Activated CD8-positive, alpha-beta memory T cell treated with anti-CD3 and anti-CD28 coated beads, Interleukin-2, amount 50 U/mL, for 48 hours (primary cell): ENCODE results near the gene FBXW11.
"Not testable (repeated sequence)": the region's sequence is repeated elsewhere in the genome, so short reads cannot be mapped to it uniquely, and the experiment has no call there.

Experiments used
- DNase-seq: peaks from one replicate; pipeline ENCODE4 v3.0.0-alpha.2; 2020

FBXW11 gene

DNA sequence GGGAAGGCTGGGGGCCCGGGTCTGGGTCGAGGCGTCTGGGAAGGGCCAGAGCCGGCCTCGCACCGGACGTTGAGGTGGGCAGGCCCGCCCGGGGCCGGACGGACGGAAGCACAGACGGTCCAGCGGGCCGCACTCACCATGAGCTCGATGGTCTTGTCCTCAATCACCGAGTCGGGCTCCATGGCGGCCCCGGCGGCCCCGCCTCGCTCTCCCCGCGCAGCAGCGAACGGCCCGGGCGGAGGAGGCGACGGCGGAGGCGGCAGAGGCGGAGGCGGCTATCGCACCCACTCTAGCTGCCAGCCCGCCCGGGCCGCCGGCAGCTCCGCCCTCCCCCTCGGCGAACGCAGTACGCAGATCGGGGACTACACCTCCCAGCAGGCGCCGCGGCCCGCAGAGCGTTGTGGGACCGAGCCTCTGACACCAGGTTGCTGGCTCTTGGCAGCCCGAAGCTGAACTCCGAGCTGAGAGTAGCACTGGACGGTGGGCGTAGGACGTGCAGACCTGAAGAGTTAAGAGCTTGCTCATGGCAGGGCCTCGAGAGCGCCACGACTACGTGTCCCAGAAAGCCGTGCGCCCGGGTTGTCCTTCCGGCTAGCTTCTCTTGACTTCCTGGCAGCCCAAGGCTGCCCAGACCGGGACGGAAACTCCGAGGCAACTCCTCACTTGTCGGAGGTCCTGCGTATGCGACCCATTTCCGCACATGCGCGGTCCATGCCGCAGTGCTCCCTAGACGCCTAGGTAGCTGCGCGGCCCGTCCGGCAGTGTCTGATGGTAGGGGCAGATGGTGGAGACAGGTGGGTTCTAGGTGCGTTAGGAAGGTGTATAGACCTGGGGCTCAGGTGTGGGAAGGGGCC lies at the start of gene FBXW11:
FBXW11 (minus strand) TSS at position 318 of the 854 bp plus-strand sequence; CDS start at position 182, 136 bp downstream.
- peak; percentile 95 for DNase-seq

DNA sequence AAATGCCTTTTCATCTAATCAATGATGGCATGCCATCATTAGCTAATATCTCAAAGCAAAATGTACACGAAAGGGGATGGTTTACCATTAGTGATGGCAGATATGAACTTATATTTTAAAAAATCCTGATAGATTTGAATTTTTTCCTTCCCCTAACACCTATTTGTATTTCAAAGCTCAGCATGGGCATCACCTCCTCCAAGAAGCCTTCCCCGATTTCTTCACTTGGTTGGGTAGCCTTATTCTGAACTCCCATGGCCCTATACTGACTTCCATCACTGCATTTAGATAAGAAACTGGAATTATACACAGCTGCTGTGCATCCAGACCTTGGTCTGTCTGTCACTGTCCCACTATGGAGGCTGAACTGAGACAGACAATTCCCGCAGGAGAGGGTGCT lies 49.6 kb upstream of the FBXW11 start:
- DNase-seq, result no peak

- DNase-seq, result no peak
Measured at GRCh38 chr5:172055421-172055820, 49.0 kb upstream of the FBXW11 start.

GRCh38 chr5:172054611-172055153 lies 48.2 kb upstream of the FBXW11 start:
- no peak for DNase-seq

GRCh38 chr5:172052450-172053236 lies 46.2 kb upstream of the FBXW11 start:
- DNase-seq, result no peak

DNA sequence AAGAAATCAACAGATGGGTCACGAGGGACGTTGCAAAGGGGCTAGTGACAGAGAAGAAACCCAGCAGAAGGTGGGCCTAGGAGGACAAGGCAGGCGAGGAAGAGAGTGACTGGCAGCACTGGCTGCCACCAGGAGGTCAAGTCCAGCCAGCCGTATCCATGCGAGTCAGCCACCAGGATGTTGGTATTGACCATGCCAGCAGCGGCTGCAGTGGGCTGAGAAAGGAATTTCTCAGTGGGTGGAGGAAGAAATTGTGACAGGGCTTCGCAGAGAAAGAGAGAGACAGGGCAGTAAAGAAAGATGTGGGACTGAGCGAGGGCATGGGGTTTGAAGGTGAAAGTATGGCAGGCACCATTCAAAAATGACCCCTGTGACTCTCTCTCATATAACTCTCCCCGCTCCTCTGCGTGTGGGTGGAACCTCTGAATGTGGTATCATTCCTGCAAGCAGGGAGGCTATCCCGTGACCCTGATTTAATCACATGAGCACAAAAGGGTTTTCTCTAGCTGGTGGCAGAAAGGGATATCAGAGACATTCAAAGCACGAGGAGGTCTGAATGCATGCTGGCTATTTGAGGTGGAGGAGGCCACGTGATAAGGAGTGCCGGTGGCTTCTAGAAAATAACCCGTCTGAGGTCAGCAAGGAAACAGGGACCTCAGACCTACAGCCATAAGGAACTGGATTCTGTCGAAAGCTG lies 45.4 kb upstream of the FBXW11 start:
- no peak for DNase-seq

GRCh38 chr5:172050080-172050479 lies 43.6 kb upstream of the FBXW11 start:
- DNase-seq, result no peak

GRCh38 chr5:172049226-172049796 lies 42.9 kb upstream of the FBXW11 start:
- no peak for DNase-seq

GRCh38 chr5:172048539-172049101 lies 42.2 kb upstream of the FBXW11 start:
- no peak for DNase-seq

DNA sequence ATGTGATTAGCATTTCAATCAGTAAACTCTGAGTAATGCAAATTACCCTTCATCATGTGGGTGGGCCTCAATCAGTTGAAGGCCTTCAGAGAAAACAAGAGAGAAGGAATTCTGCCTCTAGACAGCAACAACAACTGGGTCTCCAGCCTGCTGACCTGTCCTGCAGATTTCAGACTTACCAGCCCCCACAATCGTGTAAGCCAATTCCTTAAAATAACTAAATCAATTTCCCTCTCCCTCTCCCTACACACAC lies 41.7 kb upstream of the FBXW11 start:
- no peak for DNase-seq

- no peak for DNase-seq
Measured at GRCh38 chr5:172046593-172046992, 40.2 kb upstream of the FBXW11 start.

- no peak for DNase-seq
Measured at GRCh38 chr5:172045315-172045632, 38.8 kb upstream of the FBXW11 start.

DNA sequence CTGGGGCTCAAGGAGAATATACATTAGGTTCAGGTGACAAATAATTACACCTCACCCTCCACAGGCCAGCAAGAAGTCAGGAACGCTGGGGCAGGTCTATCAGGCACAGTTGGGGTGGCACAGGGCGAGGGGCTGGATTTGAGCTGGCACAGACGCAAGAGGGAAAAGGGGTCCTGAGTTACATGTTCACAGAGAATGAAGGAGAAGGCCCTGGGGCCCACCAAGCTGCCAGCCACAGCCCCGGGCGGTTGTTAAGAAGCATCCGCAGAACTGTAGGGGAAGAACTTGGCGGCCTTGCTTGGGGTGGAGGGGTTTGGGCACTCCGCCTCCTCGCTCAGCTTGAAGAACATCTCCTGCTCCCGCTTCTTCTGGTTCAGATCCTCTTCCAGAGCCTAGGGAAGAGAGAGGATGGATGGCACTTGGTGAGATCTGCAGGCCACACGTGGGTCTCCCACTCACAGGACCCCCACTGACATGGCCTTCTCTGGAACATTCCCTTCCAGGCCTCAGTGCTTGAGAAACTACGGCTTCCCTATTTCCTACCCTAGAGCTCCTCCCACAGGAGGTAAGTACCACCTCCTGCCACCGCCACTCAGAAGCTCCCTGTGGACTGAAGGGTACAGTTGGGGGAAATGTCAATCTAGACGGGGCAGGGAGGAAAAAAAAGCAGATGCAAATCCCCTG lies 38.3 kb upstream of the FBXW11 start:
- no peak for DNase-seq

DNA sequence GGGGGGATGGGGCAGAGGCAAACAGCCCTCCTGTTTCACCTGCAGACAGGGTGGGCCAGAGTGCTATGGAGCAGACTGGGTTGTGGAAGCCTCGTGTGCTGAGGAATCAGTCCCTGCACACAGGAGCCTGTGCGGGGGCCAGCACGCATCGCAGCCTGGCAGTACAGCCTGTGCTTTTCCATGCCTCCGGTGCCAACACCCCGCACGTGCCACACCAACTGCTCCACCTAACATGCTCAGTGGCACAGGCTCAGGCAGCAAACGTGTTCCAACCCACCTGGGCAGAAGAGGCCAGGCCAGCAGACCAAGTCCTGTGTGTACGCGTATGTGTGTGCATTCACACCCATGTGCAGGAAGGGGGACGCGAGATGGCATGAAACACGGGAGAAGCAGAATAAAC lies 37.4 kb upstream of the FBXW11 start:
- no peak for DNase-seq

DNA sequence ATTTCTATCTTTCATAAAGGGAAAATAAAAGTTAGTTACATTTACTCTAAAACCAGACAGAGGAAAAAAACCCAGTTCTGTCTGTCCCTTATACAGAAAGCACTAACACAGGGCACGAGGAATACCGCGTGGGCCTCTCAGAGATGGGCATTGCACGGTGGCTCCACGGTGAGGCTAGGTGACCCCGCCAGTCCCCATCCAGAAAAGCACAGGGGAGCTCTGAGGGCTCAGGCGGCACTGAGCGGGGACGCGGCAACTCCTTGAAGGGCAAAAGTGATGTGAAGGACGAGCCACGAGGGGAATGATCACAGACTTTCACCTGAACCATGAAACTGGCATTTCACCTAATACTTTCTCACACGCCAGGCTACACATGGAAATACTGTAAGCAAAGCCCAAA lies 35.7 kb upstream of the FBXW11 start:
- no peak for DNase-seq

- DNase-seq, result no peak
Measured at GRCh38 chr5:172038167-172038566, 31.7 kb upstream of the FBXW11 start.

DNA sequence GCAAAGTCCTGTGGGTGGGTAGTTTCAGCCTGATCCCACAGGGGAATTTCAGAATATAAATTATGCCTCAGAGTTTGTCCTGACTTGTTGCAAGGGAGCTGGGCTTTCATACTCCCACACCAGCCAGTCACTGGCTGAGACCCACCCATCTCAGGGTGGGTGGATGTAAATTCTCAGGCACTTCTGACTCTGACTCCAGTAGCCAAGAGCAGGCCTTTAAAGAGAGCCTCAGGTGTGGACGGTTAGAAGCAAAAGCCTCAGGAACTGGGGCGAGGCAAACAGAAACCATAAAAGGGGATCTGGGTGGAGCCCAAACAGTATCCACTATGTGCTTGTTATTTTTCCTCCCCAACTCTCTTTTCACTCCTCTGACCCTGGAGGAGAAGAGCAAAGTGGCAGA lies 28.6 kb upstream of the FBXW11 start:
- DNase-seq, result no peak

DNA sequence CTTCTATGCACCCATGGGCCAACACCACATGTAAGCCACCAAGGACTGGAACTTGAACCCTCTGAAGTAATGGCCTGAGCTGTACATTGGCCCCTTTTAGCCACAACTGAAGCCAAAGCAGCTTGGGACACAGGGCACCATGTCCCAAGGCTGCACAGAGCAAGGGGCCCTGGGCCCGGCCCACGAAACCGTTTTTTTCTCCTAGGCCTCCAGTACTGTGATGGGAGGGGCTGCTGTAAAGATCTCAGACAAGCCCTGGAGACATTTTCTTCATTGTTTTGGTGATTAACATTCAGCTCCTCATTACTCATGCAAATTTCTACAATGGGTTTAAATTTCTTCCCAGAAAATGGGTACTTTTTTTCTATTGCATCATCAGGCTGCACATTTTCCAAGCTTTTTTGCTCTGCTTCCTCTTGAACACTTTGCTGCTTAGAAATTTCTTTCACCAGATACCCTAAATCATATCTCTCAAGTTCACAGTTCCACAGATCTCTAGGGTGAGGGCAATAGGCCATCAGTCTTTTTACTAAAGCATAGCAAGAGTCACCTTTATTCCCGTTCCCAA lies 25.5 kb upstream of the FBXW11 start:
- DNase-seq, result no peak

GRCh38 chr5:172029876-172030275 lies 23.4 kb upstream of the FBXW11 start:
- no peak for DNase-seq

GRCh38 chr5:172028167-172028566 lies 21.7 kb upstream of the FBXW11 start:
- DNase-seq, result no peak

GRCh38 chr5:172020110-172020786 lies 13.8 kb upstream of the FBXW11 start:
- DNase-seq, result not testable (repeated sequence)
